T-cell (primary cell): Measurements from ENCODE around the gene DAB2IP. TPM values are rescaled to one million over a fixed set of nuclear protein-coding genes. Genes with fewer than 3 reads are reported as not detected.

Experiments
- ATAC-seq, 4 experiments: fragments of 200-7000 bp in 3 of 4; fragments of 150-1000 bp in 1 of 4; cut with Tn5 transposase; replicated peaks in 1 of 4; 1 replicate in 3 of 4; 2 replicates in 1 of 4; pipeline ENCODE4 v1.10.0; 2021; ENCODE audit warnings: moderate library complexity in 3 of 4, mild to moderate bottlenecking in 2 of 4, moderate number of reproducible peaks in 1 of 4
- CTCF ChIA-PET, 2 donors: fragments of 300-600 bp; sonication (Branson Sonifier 250); formaldehyde crosslinking; loops; one replicate each; lab custom pipeline; 2022; ENCODE audit warnings: antibody characterized with exemption in 2 of 2; lab: Charles Lee
- POLR2A ChIA-PET, 2 donors: fragments of 300-600 bp; sonication (Branson Sonifier 250); formaldehyde crosslinking; loops; one replicate each; lab custom pipeline; 2022; ENCODE audit warnings: antibody characterized with exemption in 2 of 2; lab: Charles Lee
- DNase-seq, 35 experiments: peaks; one replicate each; pipeline versions ENCODE4 v3.0.0 to v3.0.0-alpha.2; 2013 to 2023
- H3K27ac ChIP-seq: one replicate; pipeline ENCODE4 v1.5.1; 2013; ENCODE audit warnings: low read length
- H3K27me3 ChIP-seq, 2 experiments: replicated peaks in 1 of 2; 1 replicate in 1 of 2; 2 replicates in 1 of 2; pipeline versions ENCODE4 v1.6.1 to v1.7.0; 2013; ENCODE audit warnings: low read length in 1 of 2, mixed read lengths in 1 of 2; ENCODE audit not compliant: control insufficient read depth in 2 of 2, insufficient read depth in 2 of 2; ENCODE audit errors: extremely low read depth in 1 of 2
- H3K36me3 ChIP-seq, 2 donors: 1 replicate in 1 of 2; 2 replicates in 1 of 2; pipeline versions ENCODE4 v1.6.1 to v1.7.0; 2013; ENCODE audit warnings: low read length in 1 of 2; ENCODE audit not compliant: control insufficient read depth in 2 of 2, insufficient read depth in 1 of 2; ENCODE audit errors: extremely low read depth in 1 of 2
- H3K4me1 ChIP-seq, 2 experiments: 1 replicate in 1 of 2; 2 replicates in 1 of 2; pipeline versions ENCODE4 v1.6.1 to v1.7.0; 2013; ENCODE audit warnings: low read length in 2 of 2, mixed read lengths in 1 of 2; ENCODE audit not compliant: insufficient read depth in 2 of 2, control insufficient read depth in 1 of 2; ENCODE audit errors: extremely low read depth in 1 of 2
- H3K4me3 ChIP-seq, 2 donors: 1 replicate in 1 of 2; 2 replicates in 1 of 2; pipeline versions ENCODE4 v1.5.1 to v1.7.0; 2013; ENCODE audit warnings: mild to moderate bottlenecking in 2 of 2, low read length in 1 of 2, moderate library complexity in 1 of 2; ENCODE audit not compliant: control insufficient read depth in 1 of 2; ENCODE audit errors: extremely low read depth in 1 of 2
- H3K9me3 ChIP-seq: 2 replicates; pipeline ENCODE4 v1.7.0; 2013
- H3K27ac Mint-ChIP-seq, 2 donors: one replicate each; pipeline ENCODE4 v1.8.0; 2020 to 2021; ENCODE audit warnings: mild to moderate bottlenecking in 2 of 2, mixed read lengths in 2 of 2
- H3K27me3 Mint-ChIP-seq, 2 donors: one replicate each; pipeline ENCODE4 v1.8.0; 2021 to 2022; ENCODE audit warnings: mixed read lengths in 2 of 2
- H3K36me3 Mint-ChIP-seq: one replicate; pipeline ENCODE4 v1.8.0; 2021; ENCODE audit warnings: mixed read lengths
- H3K4me1 Mint-ChIP-seq, 3 donors: one replicate each; pipeline ENCODE4 v1.8.0; 2020 to 2022; ENCODE audit warnings: mixed read lengths in 3 of 3, mild to moderate bottlenecking in 1 of 3
- H3K4me3 Mint-ChIP-seq, 3 donors: one replicate each; pipeline ENCODE4 v1.8.0; 2020 to 2022; ENCODE audit warnings: mild to moderate bottlenecking in 3 of 3, mixed read lengths in 3 of 3, moderate library complexity in 3 of 3
- H3K9me3 Mint-ChIP-seq, 3 donors: one replicate each; pipeline ENCODE4 v1.8.0; 2020 to 2022; ENCODE audit warnings: mixed read lengths in 3 of 3
- whole genome bisulfite sequencing: methylation state at CpG from one replicate; pipeline ENCODE4 v1.1.5; 2013; ENCODE audit warnings: missing lambda C conversion rate; ENCODE audit not compliant: insufficient coverage; 5-methylcytosine and 5-hydroxymethylcytosine counted together
- total RNA-seq, 35 experiments: library from RNA in 6 of 35; stranded (reverse) in 6 of 35; fragments of 120-200 nt in 1 of 35; gene quantifications; one replicate each; pipeline versions ENCODE4 v1.2.1 to v1.2.4 and lab custom pipeline; 2013 to 2026

DAB2IP gene
- total RNA-seq, 5 donors from 2014 or later (not counting 1 experiment from before 2014, with no cell fraction given): 0.22 to 0.53 (median 0.34) TPM; not detected in 1

DNA sequence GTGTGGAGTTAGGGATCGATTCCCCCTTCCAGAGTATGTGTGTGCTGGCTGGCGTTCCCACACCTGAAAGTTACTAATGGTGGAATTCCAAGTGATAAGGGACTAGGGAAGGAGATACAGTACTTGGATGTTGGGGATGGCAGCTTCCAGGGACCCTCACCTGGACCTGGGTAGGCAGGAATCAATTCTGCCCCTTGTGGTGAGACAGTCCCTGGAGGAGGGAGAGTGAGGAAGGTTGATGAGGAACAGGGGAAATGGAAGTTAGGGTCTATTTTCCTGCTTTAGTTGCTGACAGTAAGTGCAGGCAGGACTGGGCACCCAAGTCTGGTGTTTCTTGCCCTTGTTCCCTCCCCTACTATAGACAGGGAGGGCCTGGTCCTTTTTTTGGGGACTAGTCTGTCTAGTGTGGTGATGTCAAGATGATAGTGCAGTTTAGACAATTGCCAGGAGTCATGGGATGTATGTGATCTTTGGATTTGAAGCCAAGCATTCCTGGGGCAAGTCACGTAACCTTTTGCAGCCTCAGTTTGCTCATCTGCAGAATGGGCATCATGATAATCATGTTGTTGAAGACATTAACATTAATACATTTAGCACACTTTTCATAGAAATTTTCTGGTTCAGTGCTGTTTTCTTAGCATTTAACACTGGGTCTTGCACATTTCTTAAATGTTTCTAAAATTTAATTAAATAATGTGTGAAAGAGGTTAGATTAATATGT lies 51.7 kb downstream of the DAB2IP start:
- DNase-seq: no peak
- Mint-ChIP-seq H3K27ac (no peak overlapping the region), H3K27me3 (peaks cover 25 to 26% of the 10 kb centered on the region in 2 donors), H3K4me1 (peaks cover 1 to 13% (median 10%) of the 10 kb centered on the region in 3 donors), H3K36me3 (no peaks in the 10 kb centered on the region), H3K4me3 (no peak overlapping the region), H3K9me3 (no peaks in the 10 kb centered on the region)
- Histone ChIP-seq H3K4me3 (no peak overlapping the region), H3K27me3 (peaks cover 2 to 36% of the 10 kb centered on the region in 2 experiments), H3K36me3 (no peaks in the 10 kb centered on the region), H3K4me1 (peaks cover 0 to 17% of the 10 kb centered on the region in 2 experiments), H3K27ac (no peak overlapping the region), H3K9me3 (no peaks in the 10 kb centered on the region)
- CTCF ChIA-PET: no interaction called here
- 100% methylated on average over 2 of the region's 3 CpGs for WGBS
- POLR2A ChIA-PET: interaction anchor here in 1 of 2 donors (0.6 kb wide), 1 partner anchor 371 kb away, joined by 3 read pairs; no protein-coding TSS in a partner anchor
- no peak for ATAC-seq

DNA sequence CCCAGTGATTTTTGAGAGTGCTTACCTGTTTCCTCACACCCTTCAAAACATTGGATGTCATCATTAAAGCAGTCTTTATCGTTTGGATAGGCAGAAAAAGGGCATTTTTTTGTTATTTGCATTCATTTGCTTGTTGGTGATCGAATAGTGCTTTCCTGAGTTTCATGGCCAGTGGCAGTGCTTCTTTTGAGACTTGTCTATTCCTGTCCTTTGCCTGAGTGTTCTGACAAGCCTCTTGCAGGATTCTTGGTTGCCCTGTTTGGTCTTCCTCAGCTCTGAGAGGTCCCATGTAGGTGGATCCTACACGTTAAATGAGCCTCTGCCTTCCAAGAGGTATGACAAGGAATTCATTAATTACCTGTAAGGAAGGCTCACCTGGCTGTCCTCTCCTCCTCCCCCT lies 52.8 kb downstream of the DAB2IP start:
- no peak overlapping the region for H3K27ac Mint-ChIP-seq
- DNase-seq: no peak
- no peak overlapping the region for H3K4me3 Mint-ChIP-seq
- Histone ChIP-seq H3K27ac (no peak overlapping the region), H3K36me3 (no peaks in the 10 kb centered on the region), H3K27me3 (peaks cover 0 to 33% of the 10 kb centered on the region in 2 experiments), H3K4me1 (peaks cover 0 to 15% of the 10 kb centered on the region in 2 experiments), H3K9me3 (no peaks in the 10 kb centered on the region), H3K4me3 (no peak overlapping the region)
- peaks cover 0 to 15% (median 8%) of the 10 kb centered on the region in 3 donors for H3K4me1 Mint-ChIP-seq
- H3K27me3 Mint-ChIP-seq: peaks cover 22 to 24% of the 10 kb centered on the region in 2 donors
- POLR2A ChIA-PET: no interaction called here
- no peaks in the 10 kb centered on the region for H3K36me3 Mint-ChIP-seq
- WGBS: 70% methylated on average over 3 of the region's 3 CpGs
- CTCF ChIA-PET: no interaction called here
- no peaks in the 10 kb centered on the region for H3K9me3 Mint-ChIP-seq
- ATAC-seq: no peak

DNA sequence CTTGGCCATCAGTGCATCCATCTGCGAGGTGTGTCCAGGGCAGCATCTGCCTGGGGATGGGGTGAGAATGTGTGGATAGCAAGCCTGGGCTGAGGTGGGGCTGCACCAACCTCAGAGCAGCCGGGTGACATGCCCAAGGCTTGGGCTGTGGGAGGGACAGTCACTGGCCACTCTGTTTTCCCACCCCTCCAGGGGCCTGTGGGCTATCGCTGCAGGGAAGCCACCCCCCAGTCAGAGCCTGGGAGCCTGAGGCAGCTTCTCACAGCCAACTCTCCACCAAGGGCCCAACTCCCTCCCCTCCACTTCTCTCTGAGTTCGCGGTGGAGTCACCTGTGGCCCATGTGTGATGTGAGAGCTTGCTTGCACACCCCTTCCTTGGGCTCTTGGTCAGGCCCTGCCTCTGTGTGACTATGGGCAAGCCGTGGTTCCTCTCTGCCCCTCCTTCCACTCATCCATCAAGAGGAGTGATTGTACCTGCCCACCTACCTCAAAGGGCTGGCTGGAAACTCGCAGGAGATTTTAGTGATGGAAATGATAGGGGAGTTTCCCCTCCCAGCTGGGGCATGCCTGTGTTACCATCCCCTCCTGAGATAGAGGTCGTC lies 54.8 kb downstream of the DAB2IP start:
- WGBS: 81% methylated on average over 2 of the region's 8 CpGs
- H3K27me3 Mint-ChIP-seq: peaks cover 10 to 21% of the 10 kb centered on the region in 2 donors
- no peaks in the 10 kb centered on the region for H3K9me3 ChIP-seq
- H3K27ac ChIP-seq: no peak overlapping the region
- POLR2A ChIA-PET: no interaction called here
- ATAC-seq (no peak), DNase-seq (no peak)
- peaks cover 0 to 14% of the 10 kb centered on the region in 2 experiments for H3K27me3 ChIP-seq
- H3K36me3 ChIP-seq: no peaks in the 10 kb centered on the region
- H3K4me3 Mint-ChIP-seq: no peak overlapping the region
- CTCF ChIA-PET: interaction anchor here in 1 of 2 donors (0.7 kb wide), 1 partner anchor 74 kb away, joined by 3 read pairs; no protein-coding TSS in a partner anchor
- H3K36me3 Mint-ChIP-seq: no peaks in the 10 kb centered on the region
- H3K27ac Mint-ChIP-seq: no peak overlapping the region
- H3K4me1 ChIP-seq: peaks cover 0 to 7% of the 10 kb centered on the region in 2 experiments
- no peak overlapping the region for H3K4me3 ChIP-seq
- peaks cover 0 to 7% (median 3%) of the 10 kb centered on the region in 3 donors for H3K4me1 Mint-ChIP-seq
- H3K9me3 Mint-ChIP-seq: no peaks in the 10 kb centered on the region

DNA sequence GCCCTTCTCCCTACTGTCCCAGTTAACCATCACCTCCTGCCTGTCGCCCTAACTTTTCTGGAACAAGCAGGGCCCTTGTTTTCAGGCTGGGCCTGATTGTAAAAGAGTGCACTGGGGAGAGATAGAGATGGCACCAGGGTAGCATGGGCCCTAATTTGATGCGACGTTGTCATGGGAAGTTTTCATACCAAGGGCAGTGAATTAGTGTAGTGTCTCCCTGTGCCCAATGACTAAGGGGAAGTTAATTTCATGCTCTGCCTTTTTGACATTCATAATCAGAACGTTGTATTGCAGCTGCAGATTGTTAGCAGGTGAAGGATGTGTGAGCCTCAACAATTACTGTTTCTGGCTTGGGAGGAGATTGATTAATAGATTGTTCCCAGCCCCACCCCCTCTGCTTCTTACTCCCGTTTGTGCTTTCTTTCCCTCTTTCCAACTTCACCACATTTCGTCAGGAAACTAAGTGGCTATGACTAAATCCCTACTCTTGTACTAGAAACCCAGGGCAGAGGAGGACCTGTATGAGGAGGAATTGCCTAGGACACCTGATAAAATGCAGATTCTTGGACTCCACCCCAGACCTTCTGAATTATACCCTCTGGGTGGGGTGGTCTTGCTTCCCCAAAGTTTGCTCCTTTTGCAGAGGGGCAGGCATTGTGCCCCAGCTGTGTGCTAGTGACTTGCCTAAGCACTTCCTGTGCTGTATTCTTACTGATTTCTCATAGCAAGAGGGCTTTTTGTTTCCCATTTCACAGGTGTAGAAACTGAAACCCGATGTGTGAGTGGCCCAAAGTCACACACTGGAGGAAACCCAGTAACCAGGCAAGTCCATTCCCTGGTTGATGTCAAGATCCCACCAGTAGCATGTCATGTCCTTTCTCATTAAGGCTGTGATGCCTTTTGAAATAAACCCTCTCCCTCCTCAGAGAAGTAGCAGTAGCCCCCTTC lies 56.3 kb downstream of the DAB2IP start:
- POLR2A ChIA-PET: no interaction called here
- no peak overlapping the region for H3K27ac ChIP-seq

DNA sequence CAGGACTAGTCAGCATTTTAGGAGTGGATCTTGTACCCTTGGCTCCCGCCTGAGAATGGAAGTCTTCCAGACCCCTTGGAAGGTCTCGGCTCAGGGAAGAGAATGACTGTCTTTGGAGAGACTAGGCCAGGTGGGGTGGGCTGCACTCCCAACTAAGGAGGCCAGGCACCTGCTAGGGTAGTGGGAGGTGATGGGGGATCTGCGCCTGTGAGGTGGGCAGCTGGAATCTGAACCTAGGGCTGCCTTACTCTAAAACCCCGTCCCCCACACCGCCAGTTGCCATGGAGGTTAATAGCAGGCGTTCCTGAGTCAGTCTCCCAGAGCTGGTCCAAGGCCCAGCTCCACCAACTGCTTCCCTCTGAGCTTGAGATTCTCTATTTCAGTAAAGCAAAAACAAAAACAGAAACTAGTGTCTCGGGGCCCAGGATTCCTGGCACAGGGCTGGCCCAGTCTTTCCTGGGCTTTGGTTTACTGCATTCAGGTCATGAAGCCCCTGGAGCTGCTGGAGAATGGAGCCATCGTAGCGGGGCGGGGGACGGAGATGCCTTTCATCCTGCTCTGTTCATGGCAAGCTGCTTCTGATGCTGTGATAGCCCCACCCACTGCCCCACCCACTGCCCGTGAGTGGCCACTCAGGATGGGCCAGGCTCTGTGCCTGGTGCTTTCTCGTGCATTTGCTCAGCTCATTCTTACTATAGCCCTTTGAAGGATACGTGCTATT lies 57.5 kb downstream of the DAB2IP start:
- peaks cover 0 to 7% of the 10 kb centered on the region in 2 experiments for H3K4me1 ChIP-seq
- DNase-seq: no peak
- CTCF ChIA-PET: no interaction called here
- 86% methylated on average over 14 of the region's 14 CpGs for whole genome bisulfite sequencing
- no peaks in the 10 kb centered on the region for H3K36me3 ChIP-seq
- no peak overlapping the region for H3K27ac Mint-ChIP-seq
- no peak overlapping the region for H3K27ac ChIP-seq
- H3K27me3 Mint-ChIP-seq: peaks cover 6% of the 10 kb centered on the region in 2 donors
- H3K27me3 ChIP-seq: peaks cover 0 to 9% of the 10 kb centered on the region in 2 experiments
- peaks cover 0 to 7% (median 3%) of the 10 kb centered on the region in 3 donors for H3K4me1 Mint-ChIP-seq
- H3K4me3 Mint-ChIP-seq: no peak overlapping the region
- POLR2A ChIA-PET: no interaction called here
- no peak for ATAC-seq
- no peaks in the 10 kb centered on the region for H3K9me3 ChIP-seq
- H3K9me3 Mint-ChIP-seq: no peaks in the 10 kb centered on the region
- H3K4me3 ChIP-seq: no peak overlapping the region
- no peaks in the 10 kb centered on the region for H3K36me3 Mint-ChIP-seq

More for the DNA sequence above, 56.3 kb downstream of the DAB2IP start:
- CTCF ChIA-PET: no interaction called here
- no peaks in the 10 kb centered on the region for H3K36me3 Mint-ChIP-seq
- H3K27ac Mint-ChIP-seq: no peak overlapping the region
- peaks cover 0 to 9% of the 10 kb centered on the region in 2 experiments for H3K27me3 ChIP-seq
- 62% methylated on average over 3 of the region's 7 CpGs for WGBS
- peaks cover 0 to 7% (median 3%) of the 10 kb centered on the region in 3 donors for H3K4me1 Mint-ChIP-seq
- ATAC-seq (no peak), DNase-seq (no peak)
- H3K4me1 ChIP-seq: peaks cover 0 to 7% of the 10 kb centered on the region in 2 experiments
- no peaks in the 10 kb centered on the region for H3K9me3 Mint-ChIP-seq
- peaks cover 6 to 9% of the 10 kb centered on the region in 2 donors for H3K27me3 Mint-ChIP-seq
- no peaks in the 10 kb centered on the region for H3K36me3 ChIP-seq
- no peak overlapping the region for H3K4me3 ChIP-seq
- no peak overlapping the region for H3K4me3 Mint-ChIP-seq
- no peaks in the 10 kb centered on the region for H3K9me3 ChIP-seq
